GM12892 (cell line): ENCODE data around the gene UBN1.

Experiments
- POLR2A ChIP-seq: IDR thresholded peaks from 2 replicates; pipeline ENCODE4 v1.6.1; 2011; ENCODE audit warnings: low read depth, low read length, control low read depth
- POLR2AphosphoS5 ChIP-seq: IDR thresholded peaks from 2 replicates; pipeline ENCODE4 v1.6.1; 2011; ENCODE audit warnings: low read depth, low read length, control low read depth
- TAF1 ChIP-seq: IDR thresholded peaks from 2 replicates; pipeline ENCODE4 v1.6.1; 2011; ENCODE audit warnings: low read depth, mild to moderate bottlenecking, control low read depth, low read length, borderline replicate concordance

GRCh38 chr16:4820652-4821051, 26.6 kb upstream of the UBN1 start:
- TF ChIP-seq POLR2AphosphoS5 (no peak), POLR2A (no peak), TAF1 (no peak)
